ENCODE results near the gene DHH. TPM values are rescaled to one million over a fixed set of nuclear protein-coding genes. Genes with fewer than 3 reads are reported as not detected.
A peak's percentile ranks its signal among the peaks of the same experiment; 100 is the strongest.
"Not testable (repeated sequence)": the region's sequence is repeated elsewhere in the genome, so short reads cannot be mapped to it uniquely, and the experiment has no call there.

The DHH gene
- total and polyA plus RNA-seq, 4 donors: 1.3 to 8.1 (median 5.1) TPM

DNA sequence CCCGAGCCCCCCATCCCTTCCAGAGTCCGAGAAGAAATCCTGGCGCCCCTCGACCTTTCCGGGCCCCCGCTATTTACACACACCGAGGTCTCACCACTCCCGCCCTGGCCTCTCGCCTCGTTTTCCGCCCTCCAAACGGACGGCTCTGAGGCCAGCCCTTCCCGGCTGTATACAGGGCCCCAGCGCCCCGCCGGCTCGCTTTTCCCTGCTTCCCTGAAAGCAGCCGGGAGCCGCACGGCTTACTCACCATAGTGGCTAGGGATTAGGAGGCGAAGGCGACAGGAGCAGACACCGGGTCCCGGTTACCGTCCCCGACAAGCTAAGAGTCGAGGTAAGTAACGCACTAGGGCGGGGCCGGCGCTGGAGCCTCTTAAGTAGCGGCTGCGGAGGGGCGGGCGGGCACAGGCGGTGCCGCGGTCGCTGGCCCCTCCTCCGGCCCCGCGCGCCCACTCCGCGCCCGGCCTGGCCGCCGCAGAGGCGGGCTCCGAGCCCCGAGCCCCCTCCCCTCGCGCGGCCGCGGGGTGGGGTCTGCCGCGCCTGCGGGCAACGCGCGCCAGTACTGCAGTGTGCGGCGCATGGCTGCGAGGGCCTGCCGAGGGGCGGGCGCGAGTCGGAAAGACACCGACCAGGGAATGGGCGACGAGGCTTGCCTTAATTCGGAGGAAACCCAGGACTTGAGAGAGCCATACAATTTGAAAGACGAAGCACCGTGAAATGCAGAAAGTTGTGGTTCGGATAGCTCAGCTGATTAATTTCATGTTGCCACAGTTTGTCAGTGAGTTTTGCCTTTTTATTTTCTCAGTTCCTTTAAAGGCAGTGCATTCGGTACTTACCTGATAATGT lies 36.7 kb upstream of the DHH start, which contains the start of gene TUBA1B:
Gene TUBA1B, minus strand, starts transcription at position 345 of the 843 bp plus-strand sequence. Its CDS starts 95 bp downstream, at position 250.
- no peaks in the 10 kb centered on the region for H3K27me3 ChIP-seq (ENCODE audit: control insufficient read depth, insufficient read depth, low read length)
- peak; percentile 74 to 97 (median 88) for DNase-seq (ENCODE audit: low read depth in 4 of 6, low spot score in 6 of 6)
- H3K4me3 ChIP-seq (ENCODE audit: low read depth, low read length): peak within 1 kb of the TSS; percentile 100
- peaks cover 17% of the 10 kb centered on the region for H3K4me1 ChIP-seq (ENCODE audit: control insufficient read depth, insufficient read depth, low read length)
- peak within 1 kb of the TSS; percentile 100 for H3K27ac ChIP-seq (ENCODE audit: low read depth, low read length)
- no peaks in the 10 kb centered on the region for H3K9me3 ChIP-seq (ENCODE audit: control insufficient read depth, insufficient read depth, low read length)
- WGBS (ENCODE audit: insufficient coverage): 0% methylated on average over 78 of the region's 79 CpGs
- peaks cover 17% of the 10 kb centered on the region for H3K36me3 ChIP-seq (ENCODE audit: control insufficient read depth, insufficient read depth, low read length)

DNA sequence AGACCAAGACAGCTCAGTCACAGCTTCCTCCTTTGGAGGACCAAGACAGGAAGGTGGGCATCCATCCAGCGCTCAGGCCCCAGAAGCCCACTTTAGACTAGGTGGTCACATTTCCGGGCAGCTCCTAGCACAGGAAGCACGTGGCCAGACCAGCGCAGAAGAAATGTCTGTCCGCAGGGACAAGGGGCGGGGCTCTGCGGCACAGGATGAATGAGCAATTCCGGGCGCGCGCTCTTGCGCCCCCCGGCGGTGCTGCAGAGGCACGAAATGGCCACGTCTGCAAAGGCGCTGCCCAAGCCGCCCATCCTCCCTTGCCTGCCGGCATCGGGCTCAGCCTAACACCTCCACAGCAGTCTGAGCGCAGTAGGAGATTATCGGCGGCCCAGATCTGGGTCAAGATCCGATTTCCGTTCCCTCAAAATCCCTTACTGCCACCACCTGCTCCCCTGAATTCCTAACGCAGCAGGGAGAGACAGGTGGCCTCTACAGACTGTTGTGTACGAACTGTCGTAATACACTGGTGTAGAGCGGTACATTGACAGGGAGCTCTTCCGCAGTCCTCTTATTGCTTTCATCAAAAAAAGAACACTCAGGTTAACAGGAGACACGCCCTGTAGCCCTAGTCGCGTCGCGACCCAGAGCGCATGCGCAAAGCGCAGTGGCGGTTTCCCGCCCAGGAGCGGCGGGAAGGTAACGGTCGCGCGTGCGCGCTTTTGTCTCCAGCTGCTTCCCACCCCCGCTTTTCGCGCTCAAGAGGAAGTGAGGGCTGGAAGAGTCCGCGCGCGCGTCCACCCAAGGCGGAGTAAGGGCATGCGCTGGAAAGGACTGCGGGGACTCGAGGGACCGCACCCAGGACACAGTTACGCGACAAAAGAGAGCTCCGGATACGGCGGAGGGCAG lies 35.8 kb upstream of the DHH start:
- peaks cover 17% of the 10 kb centered on the region for H3K4me1 ChIP-seq (ENCODE audit: control insufficient read depth, insufficient read depth, low read length)
- DNase-seq (ENCODE audit: low read depth in 4 of 6, low spot score in 6 of 6): peak; percentile 77 to 98 (median 88)
- H3K9me3 ChIP-seq (ENCODE audit: control insufficient read depth, insufficient read depth, low read length): no peaks in the 10 kb centered on the region
- no peaks in the 10 kb centered on the region for H3K27me3 ChIP-seq (ENCODE audit: control insufficient read depth, insufficient read depth, low read length)
- peaks cover 17% of the 10 kb centered on the region for H3K36me3 ChIP-seq (ENCODE audit: control insufficient read depth, insufficient read depth, low read length)
- H3K4me3 ChIP-seq (ENCODE audit: low read depth, low read length): peak overlapping the region; percentile 100
- under 1% methylated on average over 66 of the region's 66 CpGs for WGBS (ENCODE audit: insufficient coverage)
- peak overlapping the region; percentile 100 for H3K27ac ChIP-seq (ENCODE audit: low read depth, low read length)

DNA sequence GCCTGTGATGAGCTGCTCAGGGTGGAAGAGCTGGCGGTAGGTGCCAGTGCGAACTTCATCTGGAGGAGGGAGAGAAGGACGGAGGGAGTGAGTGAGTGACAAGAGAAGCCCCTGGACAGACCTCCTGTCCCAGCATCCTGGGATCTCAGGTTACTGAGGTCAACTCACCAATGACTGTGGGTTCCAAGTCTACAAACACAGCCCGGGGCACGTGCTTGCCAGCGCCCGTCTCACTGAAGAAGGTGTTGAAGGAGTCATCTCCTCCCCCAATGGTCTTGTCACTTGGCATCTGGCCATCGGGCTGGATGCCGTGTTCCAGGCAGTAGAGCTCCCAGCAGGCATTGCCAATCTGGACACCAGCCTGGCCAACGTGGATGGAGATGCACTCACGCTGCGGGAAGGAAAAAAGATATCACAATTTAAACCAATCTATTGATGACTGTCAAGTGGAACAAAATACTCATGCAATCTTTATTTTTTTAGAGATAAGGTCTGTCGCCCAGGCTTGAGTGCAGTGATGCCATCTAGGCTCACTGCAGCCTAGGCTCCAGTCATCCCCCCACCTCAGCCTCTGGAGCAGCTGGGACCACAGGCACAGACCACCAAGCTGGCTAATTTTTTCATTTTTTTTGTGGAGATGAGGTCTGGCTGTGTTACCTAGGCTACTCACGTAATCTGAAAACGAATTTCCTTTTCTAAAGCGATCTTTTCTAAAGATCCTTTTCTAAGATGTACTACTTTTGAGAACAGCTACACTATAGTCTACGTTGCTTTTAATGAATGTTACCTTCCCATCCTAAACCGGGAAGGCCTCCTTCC lies 34.9 kb upstream of the DHH start:
- Histone ChIP-seq H3K4me1 (ENCODE audit: control insufficient read depth, insufficient read depth, low read length) (peaks cover 17% of the 10 kb centered on the region), H3K27ac (ENCODE audit: low read depth, low read length) (peak overlapping the region; percentile 100), H3K27me3 (ENCODE audit: control insufficient read depth, insufficient read depth, low read length) (no peaks in the 10 kb centered on the region), H3K36me3 (ENCODE audit: control insufficient read depth, insufficient read depth, low read length) (peaks cover 17% of the 10 kb centered on the region), H3K4me3 (ENCODE audit: low read depth, low read length) (peak overlapping the region; percentile 100), H3K9me3 (ENCODE audit: control insufficient read depth, insufficient read depth, low read length) (no peaks in the 10 kb centered on the region)
- DNase-seq (ENCODE audit: low read depth in 4 of 6, low spot score in 6 of 6): no peak
- WGBS (ENCODE audit: insufficient coverage): 66% methylated on average over 9 of the region's 18 CpGs

DNA sequence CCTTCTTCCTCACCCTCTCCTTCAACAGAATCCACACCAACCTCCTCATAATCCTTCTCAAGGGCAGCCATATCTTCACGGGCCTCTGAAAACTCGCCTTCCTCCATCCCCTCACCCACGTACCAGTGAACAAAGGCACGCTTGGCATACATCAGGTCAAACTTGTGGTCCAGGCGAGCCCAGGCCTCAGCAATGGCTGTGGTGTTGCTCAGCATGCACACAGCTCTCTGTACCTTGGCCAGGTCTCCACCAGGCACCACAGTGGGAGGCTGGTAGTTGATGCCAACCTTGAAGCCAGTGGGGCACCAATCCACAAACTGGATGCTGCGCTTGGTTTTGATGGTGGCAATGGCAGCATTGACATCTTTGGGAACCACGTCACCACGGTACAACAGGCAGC lies 33.4 kb upstream of the DHH start:
- peaks cover 17% of the 10 kb centered on the region for H3K36me3 ChIP-seq (ENCODE audit: control insufficient read depth, insufficient read depth, low read length)
- H3K27me3 ChIP-seq (ENCODE audit: control insufficient read depth, insufficient read depth, low read length); DNase-seq (ENCODE audit: low read depth in 4 of 6, low spot score in 6 of 6); H3K9me3 ChIP-seq (ENCODE audit: control insufficient read depth, insufficient read depth, low read length); H3K27ac ChIP-seq (ENCODE audit: low read depth, low read length); H3K4me3 ChIP-seq (ENCODE audit: low read depth, low read length): not testable (repeated sequence)
- H3K4me1 ChIP-seq (ENCODE audit: control insufficient read depth, insufficient read depth, low read length): peaks cover 15% of the 10 kb centered on the region
- no CpG with 5 or more reads among the region's 8 CpGs for WGBS (ENCODE audit: insufficient coverage)

DNA sequence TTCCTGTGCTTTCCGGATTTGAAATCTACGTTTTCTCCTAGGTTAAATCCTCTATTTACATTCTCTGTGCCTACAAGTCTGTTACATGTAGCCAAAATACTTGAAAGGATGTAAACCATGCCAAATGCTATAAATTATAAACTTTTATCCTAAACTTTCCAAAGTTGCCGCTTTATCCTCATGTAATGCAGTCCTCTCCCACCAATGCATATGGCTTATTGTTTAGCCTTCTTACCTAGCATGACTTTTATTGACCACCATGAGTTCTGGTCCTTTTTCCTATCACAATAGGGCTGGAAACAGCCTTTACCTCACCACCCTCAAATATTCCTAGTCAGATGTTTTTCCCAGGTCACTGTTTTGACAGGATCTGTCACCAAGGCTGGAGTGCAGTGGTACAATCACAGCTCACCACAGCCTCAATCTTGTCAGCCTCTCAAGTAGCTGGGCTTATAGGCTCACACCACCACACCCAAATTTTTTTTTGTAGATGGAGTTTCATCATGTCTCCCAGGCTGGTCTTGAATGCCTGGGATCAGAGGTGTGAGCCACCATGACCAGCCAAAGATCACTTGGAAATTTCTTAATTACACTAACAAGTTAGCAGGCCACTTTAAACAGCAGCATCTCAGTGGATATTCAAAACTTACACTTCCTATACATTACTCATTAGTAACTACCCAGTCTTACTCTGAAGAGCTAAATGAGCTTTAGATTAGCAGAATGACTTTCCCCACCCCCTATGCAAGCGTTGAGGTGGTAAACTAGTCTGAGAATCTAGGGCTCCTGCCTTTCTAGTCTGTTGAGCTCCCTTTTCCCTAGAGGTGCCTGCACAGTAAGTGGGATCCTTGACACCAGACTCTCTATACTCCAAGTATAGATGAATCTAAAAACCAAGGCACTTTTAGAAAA lies 32.5 kb upstream of the DHH start:
- no peak overlapping the region for H3K27ac ChIP-seq (ENCODE audit: low read depth, low read length)
- H3K9me3 ChIP-seq (ENCODE audit: control insufficient read depth, insufficient read depth, low read length): no peaks in the 10 kb centered on the region
- DNase-seq (ENCODE audit: low read depth in 4 of 6, low spot score in 6 of 6): no peak
- H3K4me3 ChIP-seq (ENCODE audit: low read depth, low read length): no peak overlapping the region
- WGBS (ENCODE audit: insufficient coverage): 69% methylated on average over 1 of the region's 4 CpGs
- H3K4me1 ChIP-seq (ENCODE audit: control insufficient read depth, insufficient read depth, low read length): peaks cover 15% of the 10 kb centered on the region
- H3K27me3 ChIP-seq (ENCODE audit: control insufficient read depth, insufficient read depth, low read length): no peaks in the 10 kb centered on the region
- H3K36me3 ChIP-seq (ENCODE audit: control insufficient read depth, insufficient read depth, low read length): peaks cover 17% of the 10 kb centered on the region

DNA sequence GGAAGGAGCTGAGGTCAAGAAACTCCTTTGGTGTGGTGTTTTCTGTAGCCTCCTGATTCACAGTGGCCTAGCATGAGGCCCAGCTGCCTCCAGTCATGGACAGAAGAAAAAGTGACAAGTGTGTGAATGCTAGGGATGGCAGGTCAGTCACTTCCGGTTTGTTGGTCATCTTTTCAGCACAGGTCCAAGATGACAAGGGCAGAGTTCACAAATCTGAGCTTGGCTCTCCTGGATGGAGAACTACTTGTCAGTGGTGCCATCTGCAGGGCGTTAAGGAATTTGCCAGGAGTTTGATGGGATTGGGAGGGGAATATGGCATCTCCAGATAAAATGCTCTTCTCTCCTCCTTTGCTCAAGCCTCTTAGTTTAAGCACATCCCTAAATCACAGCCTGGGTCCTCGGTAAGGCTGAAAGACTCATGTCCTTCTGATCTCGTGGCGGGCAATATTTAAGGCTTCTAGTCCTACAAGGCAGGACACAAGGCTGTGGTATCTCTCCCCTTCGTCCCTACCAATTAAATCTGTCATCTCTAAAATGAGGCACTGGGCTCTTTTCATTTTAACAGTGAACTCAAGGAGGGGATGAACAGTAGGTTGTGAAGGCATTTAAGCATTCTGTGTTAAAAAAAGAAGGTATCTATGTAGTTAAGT lies 26.6 kb upstream of the DHH start:
- Histone ChIP-seq H3K4me1 (ENCODE audit: control insufficient read depth, insufficient read depth, low read length) (no peaks in the 10 kb centered on the region), H3K9me3 (ENCODE audit: control insufficient read depth, insufficient read depth, low read length) (no peaks in the 10 kb centered on the region), H3K36me3 (ENCODE audit: control insufficient read depth, insufficient read depth, low read length) (no peaks in the 10 kb centered on the region), H3K27ac (ENCODE audit: low read depth, low read length) (no peak overlapping the region), H3K27me3 (ENCODE audit: control insufficient read depth, insufficient read depth, low read length) (no peaks in the 10 kb centered on the region), H3K4me3 (ENCODE audit: low read depth, low read length) (no peak overlapping the region)
- 8% methylated on average over 2 of the region's 6 CpGs for WGBS (ENCODE audit: insufficient coverage)
- DNase-seq (ENCODE audit: low read depth in 4 of 6, low spot score in 6 of 6): peak in 2 of 6 donors; percentile 65 to 80

DNA sequence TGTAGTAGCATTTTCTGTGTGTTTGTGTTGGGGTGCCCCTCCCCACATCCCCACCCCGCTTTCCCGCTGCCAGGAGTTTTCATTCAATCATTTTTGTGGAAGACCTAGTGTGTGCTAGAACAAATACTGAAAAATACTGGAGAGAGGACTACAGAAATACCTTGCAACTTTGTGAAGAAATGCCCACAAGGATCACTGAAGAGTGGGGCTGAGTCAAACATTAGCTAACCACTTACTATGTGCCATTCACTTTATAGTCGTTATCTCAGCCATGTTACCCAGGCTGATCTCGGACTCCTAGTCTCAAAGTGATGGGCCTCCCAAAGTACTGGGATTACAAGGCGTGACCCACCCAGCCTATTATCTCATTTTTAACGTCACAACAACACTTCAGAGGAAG lies 16.6 kb upstream of the DHH start:
- Histone ChIP-seq H3K27me3 (ENCODE audit: control insufficient read depth, insufficient read depth, low read length) (no peaks in the 10 kb centered on the region), H3K9me3 (ENCODE audit: control insufficient read depth, insufficient read depth, low read length) (no peaks in the 10 kb centered on the region), H3K36me3 (ENCODE audit: control insufficient read depth, insufficient read depth, low read length) (peaks cover 10% of the 10 kb centered on the region), H3K4me3 (ENCODE audit: low read depth, low read length) (peak overlapping the region; percentile 99), H3K4me1 (ENCODE audit: control insufficient read depth, insufficient read depth, low read length) (peaks cover 34% of the 10 kb centered on the region), H3K27ac (ENCODE audit: low read depth, low read length) (peak overlapping the region; percentile 98)
- 15% methylated on average over 2 of the region's 6 CpGs for WGBS (ENCODE audit: insufficient coverage)
- no peak for DNase-seq (ENCODE audit: low read depth in 4 of 6, low spot score in 6 of 6)

DNA sequence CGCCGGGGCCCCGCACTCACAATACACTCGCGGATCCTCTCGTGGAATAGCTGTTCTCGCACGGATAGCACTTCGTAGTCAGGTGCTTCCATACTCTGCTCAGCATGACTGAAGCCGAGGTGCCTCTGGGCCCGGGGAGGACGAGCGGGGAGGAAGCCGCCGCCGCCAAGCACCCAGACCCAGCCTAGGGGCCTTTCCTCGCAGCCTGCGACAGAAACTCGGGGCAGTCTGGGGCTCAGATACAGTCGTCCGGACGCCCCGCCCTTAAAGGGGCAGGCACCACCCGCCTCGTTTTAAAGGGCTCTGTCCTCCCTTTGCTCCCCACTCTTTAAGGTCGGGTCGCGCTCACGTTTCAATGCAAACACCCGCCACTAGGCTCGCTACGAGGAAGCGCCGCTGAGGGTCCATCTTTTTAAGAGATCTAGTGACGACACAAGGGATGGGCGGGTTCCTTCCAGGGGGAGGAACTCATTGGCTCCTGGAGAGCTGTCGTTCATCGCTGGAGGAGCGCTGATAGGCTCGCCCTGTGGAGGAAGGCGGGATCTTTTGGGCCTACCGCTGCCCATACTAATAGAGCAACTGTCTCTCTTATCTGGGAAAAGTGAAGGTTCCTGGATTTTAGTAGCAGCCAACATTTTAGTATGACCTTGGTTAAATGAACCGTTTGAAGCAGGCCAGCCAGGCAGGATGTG lies 16.0 kb upstream of the DHH start, which contains the start of gene LMBR1L:
Gene LMBR1L, minus strand, starts transcription at position 384 of the 692 bp plus-strand sequence. Its CDS starts 292 bp downstream, at position 92.
- WGBS (ENCODE audit: insufficient coverage): under 1% methylated on average over 38 of the region's 43 CpGs
- Histone ChIP-seq H3K27ac (ENCODE audit: low read depth, low read length) (peak within 1 kb of the TSS; percentile 98), H3K4me3 (ENCODE audit: low read depth, low read length) (peak within 1 kb of the TSS; percentile 99), H3K36me3 (ENCODE audit: control insufficient read depth, insufficient read depth, low read length) (peaks cover 16% of the 10 kb centered on the region), H3K9me3 (ENCODE audit: control insufficient read depth, insufficient read depth, low read length) (no peaks in the 10 kb centered on the region), H3K4me1 (ENCODE audit: control insufficient read depth, insufficient read depth, low read length) (peaks cover 34% of the 10 kb centered on the region), H3K27me3 (ENCODE audit: control insufficient read depth, insufficient read depth, low read length) (no peaks in the 10 kb centered on the region)
- DNase-seq (ENCODE audit: low read depth in 4 of 6, low spot score in 6 of 6): peak; percentile 95 to 100 (median 97)

Measured in spinal cord (tissue), 10 donors.